ENCODE results near the gene C4orf17.

- TF ChIP-seq CTCF (IDR thresholded peaks at IDR 0.05; ENCODE audit: insufficient read depth, low read depth, low read length) (no peak), EZH2 (IDR thresholded peaks at IDR 0.05; ENCODE audit: insufficient read depth, low read length) (no peak)
These were observed 29.6 kb downstream of the C4orf17 start for GRCh38 chr4:99540277-99540939.
